Astrocyte (in vitro differentiated cells and primary cell): ENCODE data around the gene IL20RA. TPM values are rescaled to one million over a fixed set of nuclear protein-coding genes. Genes with fewer than 3 reads are reported as not detected.

Source experiments
- DNase-seq: peaks from one replicate; pipeline ENCODE4 v3.0.0-alpha.2; 2010; ENCODE audit warnings: low read depth
- FAIRE-seq: peaks from 2 replicates; lab custom pipeline; 2011; peaks lifted over from hg19 to GRCh38; lab: Jason Lieb, UNC
- H2AFZ ChIP-seq: 2 replicates; pipeline ENCODE4 v1.6.0; 2012; ENCODE audit warnings: low read depth, low read length, inconsistent platforms
- H3K27ac ChIP-seq: 2 replicates; pipeline ENCODE4 v1.5.1; 2011; ENCODE audit warnings: low read depth, low read length, inconsistent platforms
- H3K27me3 ChIP-seq: 2 replicates; pipeline ENCODE4 v1.6.0; 2011; ENCODE audit warnings: low read length, inconsistent platforms; ENCODE audit not compliant: insufficient read depth
- H3K36me3 ChIP-seq: 2 replicates; pipeline ENCODE4 v1.5.1; 2011; ENCODE audit warnings: low read length, inconsistent platforms; ENCODE audit not compliant: insufficient read depth
- H3K4me1 ChIP-seq: 2 replicates; pipeline ENCODE4 v1.5.1; 2011; ENCODE audit warnings: low read length, inconsistent platforms; ENCODE audit not compliant: insufficient read depth
- H3K4me2 ChIP-seq: 2 replicates; pipeline ENCODE4 v1.6.0; 2012; ENCODE audit warnings: low read length, inconsistent platforms
- H3K4me3 ChIP-seq: 2 replicates; pipeline ENCODE4 v1.5.1; 2011; ENCODE audit warnings: low read depth, mild to moderate bottlenecking, low read length, inconsistent platforms; ENCODE audit not compliant: insufficient read depth
- H3K79me2 ChIP-seq: 2 replicates; pipeline ENCODE4 v1.6.0; 2012; ENCODE audit warnings: mild to moderate bottlenecking, low read length, inconsistent platforms; ENCODE audit not compliant: insufficient read depth
- H3K9ac ChIP-seq: 2 replicates; pipeline ENCODE4 v1.6.0; 2012; ENCODE audit warnings: mild to moderate bottlenecking, low read length, inconsistent platforms
- H3K9me3 ChIP-seq: 2 replicates; pipeline ENCODE4 v1.5.1; 2012; ENCODE audit warnings: low read depth, mild to moderate bottlenecking, low read length, inconsistent platforms; ENCODE audit not compliant: insufficient read depth
- H4K20me1 ChIP-seq: 2 replicates; pipeline ENCODE4 v1.6.0; 2012; ENCODE audit warnings: low read length, inconsistent platforms; ENCODE audit not compliant: insufficient read depth
- H3K27ac Mint-ChIP-seq: one replicate; pipeline ENCODE4 v1.8.0; 2021; ENCODE audit warnings: mild to moderate bottlenecking, mixed read lengths; ENCODE audit not compliant: unreplicated experiment
- H3K27me3 Mint-ChIP-seq: one replicate; pipeline ENCODE4 v1.8.0; 2021; ENCODE audit warnings: low read depth, mixed read lengths; ENCODE audit not compliant: unreplicated experiment
- H3K36me3 Mint-ChIP-seq: one replicate; pipeline ENCODE4 v1.8.0; 2021; ENCODE audit warnings: low read depth, mixed read lengths; ENCODE audit not compliant: unreplicated experiment
- H3K4me1 Mint-ChIP-seq: one replicate; pipeline ENCODE4 v1.8.0; 2021; ENCODE audit warnings: low read depth, mixed read lengths; ENCODE audit not compliant: unreplicated experiment
- H3K4me3 Mint-ChIP-seq: one replicate; pipeline ENCODE4 v1.8.0; 2021; ENCODE audit warnings: mild to moderate bottlenecking, moderate library complexity, mixed read lengths; ENCODE audit not compliant: unreplicated experiment
- H3K9me3 Mint-ChIP-seq: one replicate; pipeline ENCODE4 v1.8.0; 2021; ENCODE audit warnings: mild to moderate bottlenecking, mixed read lengths; ENCODE audit not compliant: unreplicated experiment
- EZH2 ChIP-seq: IDR thresholded peaks from 2 replicates; pipeline ENCODE4 v1.6.1; 2012; ENCODE audit warnings: mild to moderate bottlenecking, low read length, inconsistent platforms; ENCODE audit not compliant: insufficient read depth
- total RNA-seq: library from RNA; stranded (reverse); gene quantifications from 2 replicates; pipeline ENCODE4 v1.2.1, GENCODE V29; 2021
- TF ChIP-seq, protein P1 (sequence below): IDR thresholded peaks from 2 replicates; pipeline ENCODE4 v1.5.1; 2011; ENCODE audit warnings: low read depth, mild to moderate bottlenecking, inconsistent platforms, low read length, moderate library complexity; ENCODE audit not compliant: insufficient read depth

Gene IL20RA
- total RNA-seq, 1 donor from 2014 or later = 0.07 TPM

DNA sequence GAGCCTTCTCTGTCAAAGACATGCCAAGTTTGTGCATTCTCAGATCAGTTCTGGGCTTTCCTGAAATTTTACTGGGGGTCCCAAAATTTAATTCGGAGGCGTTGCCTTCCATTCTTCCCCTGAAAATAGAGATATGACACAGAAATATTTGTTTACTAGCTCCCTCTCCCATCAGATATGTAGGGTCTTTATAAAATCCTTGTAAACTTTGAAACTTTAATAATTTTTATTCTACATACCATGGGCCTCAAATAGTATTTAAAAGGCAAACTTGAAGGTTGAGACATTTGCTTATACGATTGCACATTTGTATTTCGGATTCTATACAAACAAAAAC is 54.6 kb downstream of the IL20RA start:
- Mint-ChIP-seq H3K27me3 (peaks cover 17% of the 10 kb centered on the region), H3K36me3 (no peaks in the 10 kb centered on the region), H3K9me3 (no peaks in the 10 kb centered on the region), H3K27ac (no peak overlapping the region), H3K4me1 (peaks cover 15% of the 10 kb centered on the region), H3K4me3 (peak overlapping the region; percentile 87)
- no peak overlapping the region for H3K27ac ChIP-seq
- no peaks in the 10 kb centered on the region for H3K9me3 ChIP-seq
- FAIRE-seq (no peak), DNase-seq (no peak)
- H3K4me1 ChIP-seq = peaks cover 6% of the 10 kb centered on the region
- peak overlapping the region; percentile 59 for H3K4me3 ChIP-seq
- no peak for TF ChIP-seq EZH2
- TF ChIP-seq, protein P1, sequence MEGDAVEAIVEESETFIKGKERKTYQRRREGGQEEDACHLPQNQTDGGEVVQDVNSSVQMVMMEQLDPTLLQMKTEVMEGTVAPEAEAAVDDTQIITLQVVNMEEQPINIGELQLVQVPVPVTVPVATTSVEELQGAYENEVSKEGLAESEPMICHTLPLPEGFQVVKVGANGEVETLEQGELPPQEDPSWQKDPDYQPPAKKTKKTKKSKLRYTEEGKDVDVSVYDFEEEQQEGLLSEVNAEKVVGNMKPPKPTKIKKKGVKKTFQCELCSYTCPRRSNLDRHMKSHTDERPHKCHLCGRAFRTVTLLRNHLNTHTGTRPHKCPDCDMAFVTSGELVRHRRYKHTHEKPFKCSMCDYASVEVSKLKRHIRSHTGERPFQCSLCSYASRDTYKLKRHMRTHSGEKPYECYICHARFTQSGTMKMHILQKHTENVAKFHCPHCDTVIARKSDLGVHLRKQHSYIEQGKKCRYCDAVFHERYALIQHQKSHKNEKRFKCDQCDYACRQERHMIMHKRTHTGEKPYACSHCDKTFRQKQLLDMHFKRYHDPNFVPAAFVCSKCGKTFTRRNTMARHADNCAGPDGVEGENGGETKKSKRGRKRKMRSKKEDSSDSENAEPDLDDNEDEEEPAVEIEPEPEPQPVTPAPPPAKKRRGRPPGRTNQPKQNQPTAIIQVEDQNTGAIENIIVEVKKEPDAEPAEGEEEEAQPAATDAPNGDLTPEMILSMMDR = no peak
- peaks cover 13% of the 10 kb centered on the region for H3K27me3 ChIP-seq
- H2AFZ ChIP-seq = peak overlapping the region; percentile 92
- no peaks in the 10 kb centered on the region for H4K20me1 ChIP-seq
- H3K79me2 ChIP-seq = no peaks in the 10 kb centered on the region
- H3K36me3 ChIP-seq = no peaks in the 10 kb centered on the region
- H3K4me2 ChIP-seq = peak overlapping the region; percentile 96
- H3K9ac ChIP-seq = peak overlapping the region; percentile 44

DNA sequence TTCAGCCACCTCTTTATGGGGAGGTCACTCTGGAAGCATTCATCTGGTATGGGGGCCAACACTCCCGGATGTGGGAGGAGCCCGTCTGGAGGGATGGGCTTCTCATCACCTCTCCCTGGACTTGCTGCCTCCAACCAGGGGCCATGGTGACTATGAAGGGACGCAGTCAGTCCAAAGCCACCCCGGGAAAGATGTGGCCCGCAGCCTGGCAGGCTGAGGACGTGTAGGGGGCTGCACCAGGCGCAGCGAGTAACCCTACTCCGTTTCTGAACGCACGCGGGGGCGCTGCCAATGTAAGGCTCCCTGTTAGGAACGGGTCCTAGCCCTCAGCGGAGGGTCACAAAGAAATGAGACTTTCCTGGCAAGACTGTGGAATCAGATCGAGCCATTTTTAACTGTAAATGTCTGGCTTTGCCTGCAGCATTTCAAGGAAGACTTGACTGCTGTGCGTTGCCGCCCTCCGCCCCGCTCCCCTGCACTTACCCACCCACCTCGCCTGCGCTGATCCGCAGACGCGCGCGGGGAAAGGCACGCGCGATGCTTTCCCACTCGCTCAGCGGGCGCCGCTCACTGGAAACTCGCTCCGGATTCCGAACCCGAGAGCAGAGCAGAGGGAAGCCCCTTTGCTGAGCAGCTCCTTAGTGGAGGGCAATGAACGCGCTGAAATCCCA is 55.1 kb downstream of the IL20RA start:
- peaks cover 13% of the 10 kb centered on the region for H3K27me3 Mint-ChIP-seq

More for the DNA sequence above, 55.1 kb downstream of the IL20RA start:
- H3K4me2 ChIP-seq = peak overlapping the region; percentile 96
- Mint-ChIP-seq H3K27ac (no peak overlapping the region), H3K4me1 (peaks cover 15% of the 10 kb centered on the region), H3K9me3 (no peaks in the 10 kb centered on the region), H3K4me3 (peak overlapping the region; percentile 87), H3K36me3 (no peaks in the 10 kb centered on the region)
- TF ChIP-seq, protein P1 = no peak
- TF ChIP-seq EZH2 = no peak
- peak overlapping the region; percentile 44 for H3K9ac ChIP-seq
- H2AFZ ChIP-seq = peak overlapping the region; percentile 92
- no peak overlapping the region for H3K27ac ChIP-seq
- no peaks in the 10 kb centered on the region for H3K79me2 ChIP-seq
- FAIRE-seq (no peak), DNase-seq (no peak)
- no peaks in the 10 kb centered on the region for H3K9me3 ChIP-seq
- no peaks in the 10 kb centered on the region for H3K36me3 ChIP-seq
- H3K4me1 ChIP-seq = peaks cover 6% of the 10 kb centered on the region
- peak overlapping the region; percentile 59 for H3K4me3 ChIP-seq
- peaks cover 13% of the 10 kb centered on the region for H3K27me3 ChIP-seq
- no peaks in the 10 kb centered on the region for H4K20me1 ChIP-seq
